Stimulated activated CD4-positive, alpha-beta T cell treated with anti-CD3 and anti-CD28 coated beads, Interleukin-15, amount 100 ng/mL, for 1 hour (primary cell): ENCODE measurements around the gene DNLZ.
A peak's percentile ranks its signal among the peaks of the same experiment; 100 is the strongest.
"Not testable (repeated sequence)": the region's sequence is repeated elsewhere in the genome, so short reads cannot be mapped to it uniquely, and the experiment has no call there.

ENCODE experiments used
- DNase-seq, 2 donors: peaks; one replicate each; pipeline ENCODE4 v3.0.0-alpha.2; 2020; ENCODE audit warnings: low read depth in 1 of 2, low spot score in 1 of 2

DNLZ gene

DNA sequence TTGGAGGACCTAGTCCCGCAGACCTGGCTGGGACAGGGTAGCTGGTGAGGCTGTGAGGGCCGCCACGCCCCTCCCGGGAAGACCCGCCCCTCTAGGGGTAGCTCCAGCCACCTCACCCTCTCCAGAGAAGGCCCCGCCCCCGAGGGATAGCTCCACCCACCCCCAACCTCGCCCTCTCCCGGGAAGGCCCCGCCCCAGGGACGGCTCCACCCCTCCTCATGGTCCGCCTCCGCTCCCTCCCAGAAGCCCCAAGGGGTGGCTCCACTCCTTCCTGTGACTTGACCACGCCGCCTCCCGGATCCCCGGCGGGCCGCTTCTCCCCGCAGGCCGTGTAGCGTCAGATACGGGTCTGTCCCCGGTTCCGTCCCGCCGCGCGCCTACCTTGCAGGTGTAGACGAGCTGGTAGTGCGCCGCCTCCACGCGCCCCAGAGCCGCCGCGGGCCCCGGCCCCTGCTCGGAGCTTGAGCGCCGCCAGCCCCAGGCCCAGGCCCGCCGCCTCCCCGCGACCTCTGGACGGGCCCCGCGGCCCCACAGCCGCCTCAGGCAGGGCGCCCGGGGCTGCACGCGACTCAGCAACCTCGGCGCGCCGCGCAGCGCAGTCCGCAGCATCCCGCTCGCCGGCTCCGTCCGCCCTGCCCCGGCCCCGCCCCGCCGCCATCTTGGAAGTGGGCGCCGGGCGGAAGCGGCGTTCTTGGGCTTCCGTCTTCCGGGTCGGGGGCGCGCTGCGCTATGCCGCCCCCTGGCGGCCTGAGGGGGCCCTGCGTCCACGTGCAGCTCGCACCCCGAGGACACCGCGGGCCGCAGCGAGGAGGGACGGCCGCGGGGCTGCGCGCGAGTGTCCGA lies at the start of gene DNLZ:
DNLZ (minus strand) TSS at position 639 of the 843 bp plus-strand sequence; CDS start at position 609, 30 bp downstream.
- DNase-seq: peak; percentile 84 to 96

DNA sequence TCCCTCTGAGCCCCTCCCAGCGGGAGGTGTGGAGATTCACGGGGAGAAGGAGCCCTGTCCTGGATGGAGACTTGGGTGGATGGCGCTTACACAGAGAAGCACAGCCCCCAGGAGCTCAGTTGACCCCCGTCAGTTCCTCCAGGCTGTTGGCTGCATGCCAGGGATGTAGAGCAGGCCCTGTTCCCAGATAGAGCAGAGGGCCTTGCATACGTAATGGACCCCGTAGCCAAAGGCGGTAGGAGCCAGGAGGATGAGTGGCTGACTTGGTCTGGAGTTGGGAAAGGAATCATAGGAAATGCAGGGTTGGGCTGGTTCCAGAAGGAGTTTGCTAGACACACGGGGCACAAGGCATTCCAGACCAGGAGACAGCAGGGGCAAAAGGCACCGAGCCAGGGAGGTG lies 49.4 kb upstream of the DNLZ start:
- DNase-seq: no peak

DNA sequence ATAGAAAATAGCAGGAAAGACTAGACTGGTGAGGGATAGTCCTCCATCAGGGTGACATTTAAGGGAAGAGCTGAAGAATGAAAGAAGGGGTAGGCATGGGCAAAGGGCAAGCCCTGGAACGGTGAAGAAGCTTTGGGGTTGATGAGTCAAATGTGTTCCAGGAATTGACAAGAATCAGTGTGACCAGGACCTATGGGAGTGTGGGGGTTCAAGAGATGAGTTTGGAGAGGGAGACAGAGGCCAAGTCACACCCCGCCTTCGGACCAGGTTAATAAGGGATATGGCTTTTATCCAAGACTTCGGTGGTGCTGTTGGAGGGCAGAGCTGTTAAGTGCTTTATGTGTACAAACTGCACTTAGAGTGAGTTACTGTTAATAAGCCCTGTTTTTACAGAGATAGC lies 47.8 kb upstream of the DNLZ start:
- DNase-seq: no peak

DNA sequence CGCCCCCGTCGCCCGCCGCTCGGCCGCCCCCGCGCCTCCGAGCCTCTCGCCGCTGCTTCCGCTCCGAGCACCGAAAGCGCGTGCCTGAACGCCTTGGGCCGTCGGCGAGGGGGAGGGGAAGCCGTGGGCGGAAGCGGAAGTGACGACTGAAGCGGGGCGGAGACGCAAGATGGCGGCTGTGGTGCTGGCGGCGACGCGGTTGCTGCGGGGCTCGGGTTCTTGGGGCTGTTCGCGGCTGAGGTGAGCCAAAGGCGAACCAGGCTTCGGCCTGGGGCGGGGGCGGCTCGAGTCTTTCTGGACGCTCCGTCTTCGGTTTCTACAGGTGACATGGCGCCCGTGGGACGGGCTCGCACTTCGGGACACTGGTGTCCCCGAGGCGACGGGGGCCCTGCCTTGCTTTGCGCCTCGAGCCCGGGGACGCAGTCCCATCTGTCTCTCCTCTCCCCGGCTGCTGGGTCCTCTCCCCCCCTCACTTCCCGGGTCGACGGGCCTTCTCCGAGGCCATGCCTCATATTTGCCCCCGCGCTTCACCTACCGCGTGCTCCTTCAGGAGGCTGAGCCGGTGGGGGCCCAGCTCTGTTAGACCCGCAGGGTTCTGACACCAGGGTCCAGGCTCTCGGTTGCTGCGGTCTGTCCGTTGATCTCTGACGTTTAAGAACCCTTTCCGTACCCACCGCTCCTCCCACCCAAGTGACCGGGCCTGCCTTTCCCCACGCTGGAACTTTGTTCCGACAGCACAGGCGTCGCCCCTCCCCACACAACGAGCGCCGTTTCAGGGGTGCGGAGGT lies 47.1 kb upstream of the DNLZ start, which contains the start of the genes ENTR1 and PMPCA:
ENTR1 (minus strand) TSS at position 115 of the 788 bp plus-strand sequence. CDS start 217 bp downstream, outside the sequence.
PMPCA (plus strand) TSS at position 159 of the 788 bp plus-strand sequence; CDS start at position 170, 11 bp downstream.
- DNase-seq: peak; percentile 86 to 99

DNA sequence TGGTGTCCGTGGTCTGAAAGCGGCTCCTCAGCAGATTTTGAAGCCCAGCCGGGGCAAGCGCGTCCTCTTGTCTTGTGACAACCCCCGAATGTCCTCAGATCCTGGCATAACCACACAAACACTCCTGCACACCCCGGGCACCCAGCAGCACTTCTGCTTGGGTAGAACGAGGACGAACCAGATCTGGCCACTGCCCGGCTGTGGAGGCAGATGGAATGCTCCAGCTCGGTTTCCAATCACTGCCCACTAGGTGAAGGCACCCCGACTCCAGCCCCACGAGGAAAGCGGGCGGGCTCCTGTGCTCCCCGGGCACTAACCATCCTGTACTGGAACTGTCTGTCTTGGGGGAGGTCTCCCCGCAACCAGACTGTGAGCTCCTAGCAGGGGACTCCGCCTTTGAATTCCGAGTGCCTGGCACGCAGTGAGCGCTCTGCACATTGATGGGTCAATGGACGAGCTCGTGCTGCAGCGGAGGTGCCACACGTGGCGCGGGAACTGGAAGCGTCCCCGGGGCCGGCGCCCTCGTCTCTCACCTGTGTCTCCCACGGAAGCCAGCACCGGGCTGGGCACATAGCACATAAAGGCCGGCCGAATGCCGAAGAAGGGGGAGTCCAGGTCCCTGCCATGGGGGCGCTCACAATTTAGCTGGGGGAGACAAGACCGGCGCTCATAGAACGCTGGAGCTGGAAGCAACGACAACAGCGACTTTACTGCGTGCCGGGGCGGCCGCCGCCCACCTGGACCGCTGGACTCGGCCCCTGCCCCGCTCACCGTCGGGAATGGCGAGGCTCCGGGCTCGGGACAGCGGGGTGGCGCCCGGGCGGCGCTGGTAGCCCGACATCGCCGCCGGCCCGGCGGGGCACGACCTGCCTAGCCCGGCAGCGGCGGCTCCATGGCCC lies 46.3 kb upstream of the DNLZ start:
- peak in 1 of 2 donors; percentile 7 for DNase-seq

DNA sequence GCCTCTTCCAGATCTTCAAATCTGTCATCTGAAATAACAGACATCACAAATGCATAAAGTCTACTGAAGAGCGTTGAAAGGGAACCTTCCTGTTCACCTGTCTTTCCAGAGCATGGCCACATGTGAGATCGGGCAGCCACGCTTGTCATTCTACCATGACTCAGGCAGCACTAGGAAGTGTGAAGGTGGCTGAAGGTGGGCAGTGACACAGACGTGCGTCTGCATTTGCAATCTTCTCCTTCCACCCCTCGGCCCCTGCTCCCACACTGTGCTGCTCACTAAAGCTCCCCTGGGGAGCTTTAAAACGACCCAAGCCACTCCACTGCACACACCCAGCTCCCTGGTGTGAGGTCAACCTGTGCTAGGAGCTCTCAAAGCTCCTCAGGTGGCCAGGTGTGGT lies 44.4 kb upstream of the DNLZ start:
- no peak for DNase-seq

DNA sequence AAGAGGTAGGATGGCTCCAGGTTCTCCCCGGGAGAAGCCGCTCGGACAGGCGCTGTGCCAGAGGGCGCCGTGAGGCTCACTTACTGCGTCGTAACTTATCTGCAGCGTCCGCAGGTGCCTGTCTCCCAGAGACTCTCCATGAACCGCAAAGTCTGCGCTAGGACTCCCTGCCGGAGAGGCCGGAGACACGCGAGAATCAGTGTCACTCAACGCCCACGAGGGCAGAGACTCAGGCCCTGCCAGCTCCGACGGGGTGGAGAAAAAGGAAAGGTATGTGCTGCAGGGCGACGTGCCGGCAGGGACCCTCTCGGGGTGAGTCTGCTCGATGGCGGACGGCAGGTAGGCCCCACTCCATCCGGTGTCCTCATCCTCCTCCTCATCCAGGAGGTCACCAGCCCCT lies 43.5 kb upstream of the DNLZ start:
- DNase-seq: not testable (repeated sequence)

DNA sequence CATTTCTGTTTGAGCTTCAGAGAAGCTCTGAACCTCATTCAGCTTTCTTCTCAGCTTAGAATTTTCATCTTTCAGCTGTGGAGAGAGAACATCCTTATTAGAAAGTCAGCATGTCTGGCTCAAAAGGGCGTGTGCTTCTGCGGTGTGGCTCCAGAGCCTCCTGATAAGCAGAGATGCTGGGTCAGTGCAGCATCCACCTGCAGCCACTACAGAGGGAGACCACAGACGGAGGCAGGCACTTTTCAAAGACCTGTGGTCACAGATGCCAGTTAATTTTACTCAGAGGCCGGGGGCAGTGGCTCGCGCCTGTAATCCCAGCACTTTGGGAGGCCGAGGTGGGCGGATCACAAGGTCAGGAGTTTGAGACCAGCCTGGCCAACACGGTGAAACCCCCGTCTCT lies 42.4 kb upstream of the DNLZ start:
- not testable (repeated sequence) for DNase-seq

DNA sequence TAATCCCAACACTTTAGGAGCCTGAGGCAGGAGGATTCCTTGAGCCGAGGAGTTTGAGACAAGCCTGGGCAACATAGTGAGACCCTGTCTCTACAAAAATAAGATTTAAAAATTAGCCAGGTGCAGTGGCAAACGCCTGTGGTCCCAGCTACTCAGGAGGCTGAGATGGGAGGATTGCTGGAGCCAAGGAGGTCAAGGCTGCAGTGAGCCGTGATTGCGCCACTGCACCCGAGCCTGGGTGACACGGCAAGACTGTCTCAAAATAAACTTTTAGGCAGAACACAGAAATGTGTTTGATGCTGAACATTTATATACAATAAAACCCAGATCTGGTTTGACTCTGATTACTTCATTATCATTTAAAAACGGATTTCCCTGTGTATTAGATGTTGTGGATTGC lies 41.9 kb upstream of the DNLZ start:
- no peak for DNase-seq

DNA sequence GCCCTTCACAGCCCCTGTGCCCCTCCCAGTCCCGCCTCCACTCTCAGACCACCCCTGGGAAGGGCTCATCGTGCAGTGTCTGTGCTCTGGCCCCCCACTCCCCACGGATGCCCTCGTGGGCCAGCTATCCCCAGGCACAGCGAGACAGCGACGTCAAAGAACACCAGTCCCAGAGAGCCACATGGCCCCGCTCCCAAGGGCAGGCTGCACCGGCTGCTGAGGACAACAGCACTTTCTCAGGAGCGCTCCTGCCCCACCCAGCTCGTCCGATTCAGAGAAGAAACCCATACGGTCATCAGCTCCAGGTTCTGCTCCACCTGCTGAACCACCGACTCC lies 41.2 kb upstream of the DNLZ start:
- DNase-seq: no peak

DNA sequence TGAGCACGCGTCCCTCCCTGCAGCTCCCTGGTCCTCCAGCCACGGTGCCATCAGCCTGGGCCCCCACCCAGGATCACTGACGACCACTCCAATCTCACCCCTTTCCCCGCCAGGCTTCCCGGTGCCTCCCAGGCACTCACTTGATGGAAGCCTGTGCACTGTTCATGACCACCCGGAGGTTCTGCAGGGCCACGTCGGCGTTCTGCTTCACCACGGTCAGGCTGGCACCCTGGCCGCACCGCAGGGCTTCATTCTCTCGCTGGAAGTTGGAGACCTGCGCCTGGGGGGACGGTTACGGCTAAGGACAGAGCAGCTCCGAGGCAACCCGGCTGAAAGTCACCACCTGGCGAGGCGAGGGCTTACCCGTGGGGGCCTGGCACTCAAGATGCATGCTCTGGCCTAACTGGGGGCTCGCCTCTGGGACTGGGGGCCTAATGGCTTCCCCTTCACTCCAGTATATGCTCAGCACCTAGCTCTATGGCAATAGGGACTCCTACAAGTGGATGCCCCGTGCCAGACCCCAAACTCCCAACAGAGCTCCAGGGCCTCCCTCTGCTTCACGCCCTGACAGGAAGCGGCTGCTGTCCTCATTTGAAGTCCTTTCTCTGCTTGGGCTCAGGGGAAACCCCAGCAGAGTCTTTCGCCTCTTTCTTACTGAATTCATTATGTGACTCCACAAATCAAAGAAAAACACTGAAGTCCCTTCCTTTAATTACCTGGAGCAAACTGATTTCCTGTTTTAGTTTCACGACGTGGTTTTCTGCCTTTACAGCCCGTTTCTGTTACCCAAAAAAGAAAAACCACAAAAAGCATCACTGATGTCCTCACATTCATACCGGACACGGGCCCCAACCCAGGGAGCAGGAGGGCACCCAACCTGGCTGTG lies 40.6 kb upstream of the DNLZ start:
- DNase-seq: no peak

DNA sequence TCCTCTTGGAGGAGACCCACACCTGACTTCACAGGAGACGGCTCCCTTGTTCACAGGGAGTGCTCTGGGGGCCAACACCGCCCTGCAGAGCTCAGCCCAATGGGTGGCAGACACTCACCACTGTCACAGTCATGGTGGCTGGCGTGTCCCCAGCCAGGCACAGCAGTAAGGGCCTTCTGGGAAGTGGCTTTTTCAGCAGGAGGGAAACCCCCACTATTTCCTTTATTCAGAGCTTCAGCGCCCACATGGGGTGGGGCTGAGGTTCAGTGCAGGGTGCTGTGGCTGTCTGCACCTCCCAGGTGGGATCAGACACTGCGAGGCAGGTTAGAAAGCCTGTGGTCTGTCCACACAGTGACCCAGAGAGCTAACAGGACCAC lies 40.0 kb upstream of the DNLZ start:
- DNase-seq: peak; percentile 57 to 58

DNA sequence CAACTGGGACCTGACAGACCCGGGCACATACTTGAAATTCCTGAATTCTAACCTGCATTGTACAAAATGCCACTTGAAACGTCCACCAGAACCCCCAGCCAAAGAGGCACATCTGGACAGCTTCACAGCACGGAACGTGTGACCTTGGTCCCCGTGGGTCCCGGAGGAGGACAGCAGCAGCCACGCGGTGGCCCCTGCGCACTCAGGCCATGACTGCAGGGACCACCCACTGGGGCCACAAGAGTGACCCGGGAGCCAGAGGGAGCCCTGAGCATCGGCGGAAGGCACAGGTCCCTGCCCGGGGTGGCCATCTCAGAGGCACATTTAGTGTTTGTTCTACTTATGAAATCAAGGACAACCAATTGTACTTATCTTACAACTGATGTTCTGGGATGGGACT lies 38.5 kb upstream of the DNLZ start:
- no peak for DNase-seq

DNA sequence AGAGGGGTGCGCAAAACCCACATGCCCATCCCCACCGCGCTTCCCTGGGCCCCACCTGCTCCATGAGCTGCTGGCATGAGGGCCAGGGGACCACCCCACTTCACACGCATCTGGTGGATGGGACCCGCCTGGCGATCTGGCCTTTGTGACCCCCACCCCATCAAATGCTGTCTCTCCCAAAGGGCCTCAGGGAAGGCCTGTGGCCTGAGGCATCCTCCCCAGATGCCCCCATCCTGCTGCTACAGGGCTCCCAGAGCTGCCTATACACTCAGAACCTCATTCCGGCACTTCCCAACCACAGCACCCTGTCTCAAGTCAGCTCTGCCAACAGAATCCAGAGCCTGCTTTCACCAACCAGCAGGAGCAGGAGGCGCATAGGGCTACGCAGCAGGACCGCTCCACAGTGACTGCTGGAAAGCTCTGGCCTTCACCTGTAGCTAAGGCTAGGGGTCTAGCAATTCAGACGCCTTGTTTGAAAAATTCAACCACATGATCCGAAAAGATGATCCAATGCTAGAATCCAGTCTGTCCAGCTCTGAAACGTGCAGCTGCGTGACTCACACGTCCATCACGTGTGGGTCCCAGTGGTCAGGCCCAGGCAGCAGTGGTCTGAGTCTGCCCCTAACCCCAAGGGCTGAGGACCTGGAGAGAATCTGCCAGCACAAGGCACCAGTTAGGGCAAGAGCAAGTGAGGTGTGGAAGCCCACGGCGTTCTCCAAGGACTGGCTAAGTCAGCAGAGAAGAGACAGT lies 37.8 kb upstream of the DNLZ start:
- no peak for DNase-seq

DNA sequence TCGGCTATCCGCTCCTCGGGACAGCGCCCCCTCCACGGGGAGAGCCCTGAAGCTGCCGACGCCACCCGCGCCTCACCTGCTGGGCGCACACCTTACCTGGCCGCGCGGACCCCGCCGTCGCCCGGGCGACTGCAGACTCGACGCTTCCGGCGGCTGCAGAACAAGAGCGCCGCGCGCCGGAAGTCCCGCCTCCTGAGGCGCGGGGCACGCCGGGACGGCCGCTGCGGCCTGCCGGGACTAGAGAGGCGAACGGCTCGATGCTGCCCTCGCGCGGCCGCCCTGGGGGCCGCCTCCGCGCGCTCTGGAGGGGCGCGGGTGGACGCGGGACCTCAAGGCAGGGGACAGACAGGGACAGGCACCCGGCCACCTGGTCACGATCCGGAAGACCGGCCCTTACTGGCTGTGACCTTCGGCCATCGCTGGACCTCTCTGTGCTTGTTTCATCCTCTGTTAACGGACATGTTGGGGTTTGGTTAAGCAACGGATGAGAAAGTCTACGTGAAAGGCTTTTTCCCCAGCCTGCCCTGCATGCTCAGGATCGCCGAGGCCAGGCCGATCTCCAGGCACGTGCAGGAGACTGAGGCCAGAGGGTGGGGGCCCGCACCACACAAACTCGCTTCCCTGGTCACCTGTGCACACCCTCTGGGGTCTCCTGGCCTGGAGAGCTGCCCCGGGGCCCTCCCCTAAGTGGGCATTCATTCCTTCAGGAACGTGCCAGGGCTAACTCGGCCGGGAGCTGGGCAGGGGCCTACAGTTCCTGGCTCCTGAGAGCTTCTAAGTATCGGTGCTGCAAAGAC lies 36.7 kb upstream of the DNLZ start, which contains the start of gene SNAPC4:
SNAPC4 (minus strand) TSS at position 133 of the 797 bp plus-strand sequence. CDS start 1,742 bp downstream, outside the sequence.
- DNase-seq: peak; percentile 75 to 85

DNA sequence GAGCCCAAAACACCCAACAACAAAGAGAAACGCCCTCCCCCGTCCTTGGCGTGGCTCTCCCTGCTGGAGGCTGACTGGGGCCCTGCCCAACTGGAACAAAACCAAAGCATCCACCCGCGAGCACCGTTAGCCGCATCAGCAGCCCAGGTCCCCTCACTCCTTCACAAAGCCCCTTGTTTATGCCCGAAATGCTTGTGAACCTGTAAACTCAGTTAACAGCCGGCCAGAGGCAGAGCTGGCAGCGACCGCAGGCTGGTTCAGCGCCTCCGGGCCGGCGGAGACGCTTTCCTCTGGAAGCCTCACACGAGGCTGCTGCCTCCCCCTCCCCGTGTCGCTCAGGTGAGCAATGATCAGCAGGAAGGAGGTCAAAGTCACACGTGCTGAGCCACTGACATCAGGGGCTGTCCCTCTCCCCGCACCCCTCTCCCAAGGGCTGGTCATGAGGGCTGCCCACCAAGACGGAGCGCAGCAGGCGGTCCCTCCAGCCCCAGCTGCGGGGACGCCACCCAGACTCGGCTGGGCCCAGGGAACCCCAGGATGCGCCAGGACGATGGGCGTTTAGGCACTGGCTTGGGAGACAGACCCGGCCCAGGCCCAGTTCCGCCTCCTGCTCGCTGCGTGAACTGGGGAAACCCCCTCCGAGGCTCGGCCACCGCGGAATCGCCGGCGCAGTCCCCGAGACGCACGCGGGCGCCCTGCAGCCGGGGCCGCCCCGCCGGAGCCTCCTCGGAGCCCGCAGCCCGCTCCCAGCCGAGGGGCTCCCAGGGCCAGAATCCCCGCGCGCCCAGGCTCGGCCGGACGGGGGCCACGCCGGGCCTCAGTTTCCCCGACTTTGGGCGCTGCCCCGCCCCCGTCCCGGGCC lies 35.9 kb upstream of the DNLZ start:
- DNase-seq: no peak

DNA sequence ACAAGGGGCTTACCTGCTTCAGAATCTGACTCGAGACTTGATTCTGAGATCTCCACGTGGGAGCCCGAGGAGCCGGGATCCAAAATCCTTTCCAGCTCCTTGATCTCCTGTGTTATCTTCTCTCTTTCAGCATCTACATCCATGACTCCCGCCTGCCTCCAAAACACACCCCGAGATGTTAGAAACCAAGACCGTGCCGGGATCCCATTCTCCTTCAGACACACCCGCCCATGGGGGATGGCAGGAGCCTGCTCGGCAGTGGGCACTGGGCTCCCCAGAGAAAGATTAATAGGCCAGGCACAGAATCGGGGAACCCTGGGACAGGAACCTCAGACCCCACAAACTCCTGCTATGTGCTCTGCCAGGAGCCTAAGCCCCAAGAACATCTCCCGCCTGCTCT lies 34.7 kb upstream of the DNLZ start:
- DNase-seq: no peak

DNA sequence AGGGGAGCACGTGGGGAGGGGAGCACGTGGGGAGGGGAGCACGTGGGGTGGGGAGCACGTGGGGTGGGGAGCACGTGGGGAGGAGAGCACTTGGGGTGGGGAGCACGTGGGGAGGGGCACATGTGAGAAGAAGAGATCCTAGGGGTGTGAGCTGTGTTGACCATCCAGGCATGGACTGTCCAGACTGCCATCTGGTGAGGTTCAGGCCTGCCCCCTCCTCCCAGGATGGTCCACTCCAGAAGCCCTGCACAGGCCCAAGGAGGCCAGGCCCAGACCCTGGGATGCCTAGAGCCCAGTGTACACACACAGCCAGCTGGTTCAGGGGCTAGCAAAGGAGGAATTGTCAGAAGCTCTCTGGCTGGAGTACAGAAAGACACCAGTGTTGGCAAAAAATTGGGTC lies 34.1 kb upstream of the DNLZ start:
- no peak for DNase-seq
